HCT116 (cell line): ENCODE measurements around the gene CFAP44. TPM values are rescaled to one million over a fixed set of nuclear protein-coding genes. Genes with fewer than 3 reads are reported as not detected.

Experiments used
- ATAC-seq: fragments of 200-7000 bp; cut with Tn5 transposase; 2 replicates; pipeline ENCODE4 v1.9.1; 2020; ENCODE audit warnings: mild to moderate bottlenecking, moderate library complexity
- BruUV-seq: library from RNA; stranded (reverse); fragments of 400-500 nt; replicated peaks from 2 replicates; lab custom pipeline; 2021; lab: Mats Ljungman, UMichigan
- CTCF ChIA-PET: fragments of 300-600 bp; sonication (Branson Sonifier 250); formaldehyde crosslinking; loops from one replicate; lab custom pipeline; 2021; ENCODE audit warnings: antibody characterized with exemption; lab: Charles Lee
- POLR2A ChIA-PET: fragments of 300-600, 350-600 bp; sonication (Branson Sonifier 250); formaldehyde crosslinking; loops from one replicate; lab custom pipeline; 2021; ENCODE audit warnings: antibody characterized with exemption; lab: Charles Lee
- RAD21 ChIA-PET, 2 experiments: fragments of 300-600 bp; sonication (Branson Sonifier 250); formaldehyde crosslinking; loops; one replicate each; lab custom pipeline; 2023; ENCODE audit warnings: low total read pairs in 2 of 2; ENCODE audit not compliant: uncharacterized antibody in 2 of 2, unreplicated experiment in 2 of 2, low non-redundant PET in 1 of 2; lab: Charles Lee
- DNase-seq: peaks from one replicate; pipeline ENCODE4 v3.0.0-alpha.2; 2010; ENCODE audit warnings: low read depth, low spot score
- H2AFZ ChIP-seq: fragments of 200-600 bp; shearing (Covaris generic), sonication (generic); 2 replicates; pipeline ENCODE4 v1.6.1; 2017; ENCODE audit warnings: low read depth, mixed run types, mixed read lengths, antibody characterized with exemption, low read length; ENCODE audit not compliant: poor library complexity, severe bottlenecking
- H3K27ac ChIP-seq: 2 replicates; pipeline ENCODE4 v1.5.1; 2012; ENCODE audit warnings: low read depth, low read length
- H3K27me3 ChIP-seq: fragments of 200-600 bp; sonication (generic); 2 replicates; pipeline ENCODE4 v1.6.1; 2016; ENCODE audit warnings: mixed run types, low read length, mixed read lengths; ENCODE audit not compliant: insufficient read depth
- H3K36me3 ChIP-seq, 2 experiments: fragments of 200-500 bp in 1 of 2; fragments of 200-600 bp in 1 of 2; sonication (Bioruptor generic) in 1 of 2; sonication (generic) in 1 of 2; 2 replicates each; pipeline versions ENCODE4 v1.5.1 to v1.6.1; 2014 to 2016; ENCODE audit warnings: low read length in 2 of 2, inconsistent platforms in 1 of 2, mixed read lengths in 1 of 2, mixed run types in 1 of 2; ENCODE audit not compliant: insufficient read depth in 2 of 2, control insufficient read depth in 1 of 2
- H3K4me1 ChIP-seq, 2 experiments: fragments of 200-600 bp in 1 of 2; sonication (generic) in 1 of 2; 2 replicates each; pipeline versions ENCODE4 v1.5.1 to v1.6.1; 2012 to 2017; ENCODE audit warnings: low read length in 2 of 2, inconsistent platforms in 1 of 2, mild to moderate bottlenecking in 1 of 2, mixed read lengths in 1 of 2, mixed run types in 1 of 2, moderate library complexity in 1 of 2; ENCODE audit not compliant: insufficient read depth in 2 of 2, control insufficient read depth in 1 of 2
- H3K4me2 ChIP-seq: fragments of 200-600 bp; sonication (generic); 2 replicates; pipeline ENCODE4 v1.6.1; 2017; ENCODE audit warnings: mixed run types, low read length, mixed read lengths
- H3K4me3 ChIP-seq, 2 experiments: fragments of 200-600 bp in 1 of 2; sonication (generic) in 1 of 2; replicated peaks in 1 of 2; 2 replicates each; pipeline ENCODE4 v1.5.1; 2011 to 2016; ENCODE audit warnings: low read length in 2 of 2, control low read depth in 1 of 2, low read depth in 1 of 2, mild to moderate bottlenecking in 1 of 2, mixed read lengths in 1 of 2, mixed run types in 1 of 2
- H3K79me2 ChIP-seq: fragments of 200-600 bp; sonication (generic); 2 replicates; pipeline ENCODE4 v1.6.1; 2017; ENCODE audit warnings: mild to moderate bottlenecking, mixed run types, low read length, moderate library complexity, mixed read lengths; ENCODE audit not compliant: insufficient read depth
- H3K9ac ChIP-seq: fragments of 200-600 bp; sonication (generic); 2 replicates; pipeline ENCODE4 v1.6.1; 2016; ENCODE audit warnings: low read length, mixed read lengths
- H3K9me2 ChIP-seq: fragments of 200-600 bp; sonication (generic), shearing (Covaris generic); 2 replicates; pipeline ENCODE4 v1.6.1; 2017; ENCODE audit warnings: mixed run types, mild to moderate bottlenecking, moderate library complexity; ENCODE audit not compliant: insufficient read depth
- H3K9me3 ChIP-seq, 2 experiments: fragments of 200-500 bp in 1 of 2; fragments of 200-600 bp in 1 of 2; sonication (Bioruptor generic) in 1 of 2; sonication (generic) in 1 of 2; 2 replicates each; pipeline ENCODE4 v1.6.1; 2014 to 2017; ENCODE audit warnings: low read length in 2 of 2, mixed read lengths in 2 of 2, inconsistent platforms in 1 of 2, low read depth in 1 of 2, mild to moderate bottlenecking in 1 of 2, mixed run types in 1 of 2, moderate library complexity in 1 of 2; ENCODE audit not compliant: control insufficient read depth in 1 of 2, insufficient read depth in 1 of 2
- H4K20me1 ChIP-seq: fragments of 200-600 bp; sonication (generic), shearing (Covaris generic); 2 replicates; pipeline ENCODE4 v1.6.1; 2017; ENCODE audit warnings: mixed run types, mild to moderate bottlenecking, moderate library complexity; ENCODE audit not compliant: insufficient read depth
- CBX3 ChIP-seq: IDR thresholded peaks from 2 replicates; pipeline ENCODE4 v1.6.1; 2012; ENCODE audit warnings: low read depth
- CEBPB ChIP-seq: IDR thresholded peaks from 2 replicates; pipeline ENCODE4 v1.6.1; 2012; ENCODE audit warnings: low read depth
- CTCF ChIP-seq, 3 experiments: fragments of 200-600 bp in 1 of 3; sonication (generic) in 1 of 3; IDR thresholded peaks in 2 of 3; conservative IDR thresholded peaks in 1 of 3; 2 replicates each; pipeline ENCODE4 v1.5.1; 2012 to 2017; ENCODE audit warnings: low read depth in 2 of 3, low read length in 2 of 3, antibody characterized with exemption in 1 of 3, borderline replicate concordance in 1 of 3, control low read depth in 1 of 3, mild to moderate bottlenecking in 1 of 3, mixed read lengths in 1 of 3, mixed run types in 1 of 3, moderate library complexity in 1 of 3; ENCODE audit not compliant: insufficient read depth in 1 of 3
- EGR1 ChIP-seq: IDR thresholded peaks from 2 replicates; pipeline ENCODE4 v1.6.1; 2012; ENCODE audit warnings: low read depth
- ELF1 ChIP-seq: IDR thresholded peaks from 2 replicates; pipeline ENCODE4 v1.6.1; 2012; ENCODE audit warnings: low read depth, borderline replicate concordance
- EZH2 ChIP-seq: fragments of 200-600 bp; sonication (generic); IDR thresholded peaks from 2 replicates; pipeline ENCODE4 v1.6.1; 2017; ENCODE audit warnings: antibody characterized with exemption, mixed run types
- EZH2phosphoT487 ChIP-seq: fragments of 200-600 bp; IDR thresholded peaks from 2 replicates; pipeline ENCODE4 v1.6.1; 2018; ENCODE audit warnings: antibody characterized with exemption, borderline replicate concordance
- JUND ChIP-seq: IDR thresholded peaks from 2 replicates; pipeline ENCODE4 v1.6.1; 2012
- MAX ChIP-seq: IDR thresholded peaks from 2 replicates; pipeline ENCODE4 v1.6.1; 2012
- POLR2AphosphoS5 ChIP-seq: IDR thresholded peaks from 2 replicates; pipeline ENCODE4 v1.6.1; 2011; ENCODE audit warnings: mild to moderate bottlenecking, low read depth, low read length, moderate library complexity
- RAD21 ChIP-seq: IDR thresholded peaks from 2 replicates; pipeline ENCODE4 v1.6.1; 2012; ENCODE audit warnings: low read depth, mild to moderate bottlenecking
- SIN3A ChIP-seq: IDR thresholded peaks from 2 replicates; pipeline ENCODE4 v1.6.1; 2012; ENCODE audit warnings: low read depth
- SP1 ChIP-seq: IDR thresholded peaks from 2 replicates; pipeline ENCODE4 v1.6.1; 2012; ENCODE audit warnings: low read depth
- SRF ChIP-seq: IDR thresholded peaks from 2 replicates; pipeline ENCODE4 v1.6.1; 2012; ENCODE audit warnings: low read depth
- TCF7L2 ChIP-seq: IDR thresholded peaks from 2 replicates; pipeline ENCODE4 v1.7.0; 2011; ENCODE audit warnings: borderline replicate concordance, inconsistent platforms; ENCODE audit not compliant: insufficient read depth, insufficient read length; ENCODE audit errors: extremely low read depth
- YY1 ChIP-seq: IDR thresholded peaks from 2 replicates; pipeline ENCODE4 v1.6.1; 2011; ENCODE audit warnings: low read length, low read depth, moderate library complexity, mild to moderate bottlenecking; ENCODE audit not compliant: insufficient replicate concordance; ENCODE audit errors: extremely low read depth
- ZFX ChIP-seq: fragments of 450-650 bp; IDR thresholded peaks from 2 replicates; pipeline ENCODE4 v1.6.1; 2017
- ZNF274 ChIP-seq: fragments of 200-500 bp; sonication (Bioruptor generic); IDR thresholded peaks from 2 replicates; pipeline ENCODE4 v1.6.1; 2014; ENCODE audit warnings: mild to moderate bottlenecking, low read depth, low read length, inconsistent platforms
- intact Hi-C: fragments of 100-400 bp; cut with micrococcal nuclease; formaldehyde crosslinking; loops from 2 replicates; pipeline ENCODE4 v1.10.0; 2022
- total RNA-seq: library from RNA; stranded (reverse); gene quantifications from one replicate; pipeline ENCODE4 v1.2.1, GENCODE V29; 2021; ENCODE audit not compliant: unreplicated experiment
- TF ChIP-seq, protein P1 (sequence below): IDR thresholded peaks from 2 replicates; pipeline ENCODE4 v1.6.1; 2011; ENCODE audit warnings: mild to moderate bottlenecking, low read length, moderate library complexity; ENCODE audit not compliant: insufficient replicate concordance; ENCODE audit errors: extremely low read depth
- TF ChIP-seq, protein P2 (sequence below): IDR thresholded peaks from 2 replicates; pipeline ENCODE4 v1.6.1; 2012; ENCODE audit warnings: low read depth

The CFAP44 gene
- total RNA-seq, 1 experiment from 2014 or later: 5.4 TPM

DNA sequence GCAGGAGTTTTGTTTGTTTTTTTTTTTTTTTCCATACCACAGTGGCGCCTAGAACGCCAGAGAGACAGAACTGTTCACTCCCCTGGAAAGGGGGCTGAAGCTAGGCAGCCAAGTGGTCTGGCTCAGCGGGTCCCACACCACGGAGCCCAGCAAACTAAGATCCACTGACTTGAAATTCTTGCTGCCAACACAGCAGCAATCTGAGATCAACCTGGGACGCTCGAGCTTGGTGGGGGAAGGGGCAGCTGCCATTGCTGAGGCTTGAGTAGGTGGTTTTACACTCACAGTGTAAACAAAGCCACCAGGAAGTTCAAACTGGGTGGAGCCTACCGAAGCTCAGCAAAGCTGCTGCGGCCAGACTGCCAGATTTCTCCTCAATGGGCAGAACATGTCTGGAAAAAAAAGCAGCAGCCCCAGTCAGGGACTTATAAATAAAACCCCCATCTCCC, 43.9 kb upstream of the CFAP44 start:
- no peak for DNase-seq
- Histone ChIP-seq H3K9ac (no peak overlapping the region), H3K4me3 (no peak overlapping the region), H3K79me2 (no peaks in the 10 kb centered on the region), H4K20me1 (no peaks in the 10 kb centered on the region), H3K9me3 (no peaks in the 10 kb centered on the region), H2AFZ (no peak overlapping the region), H3K9me2 (no peaks in the 10 kb centered on the region), H3K36me3 (no peaks in the 10 kb centered on the region; a peak in 2 of 4 replicates), H3K27ac (no peak overlapping the region), H3K27me3 (no peaks in the 10 kb centered on the region), H3K4me2 (no peak overlapping the region), H3K4me1 (no peaks in the 10 kb centered on the region)
- ATAC-seq: no peak
- CTCF ChIA-PET: no interaction called here
- intact Hi-C loops: no loop called here
- RAD21 ChIA-PET: no interaction called here
- no TSS peak for BruUV-seq
- POLR2A ChIA-PET: no interaction called here
- TF ChIP-seq JUND (no peak), YY1 (no peak), POLR2AphosphoS5 (no peak), EGR1 (no peak), MAX (no peak), SIN3A (no peak), TCF7L2 (no peak), ZNF274 (no peak), ELF1 (no peak), CTCF (IDR thresholded peaks at IDR 0.05 in 2 of 3, conservative IDR thresholded peaks at IDR 0.05 in 1 of 3; ENCODE audit: borderline replicate concordance in 1 of 3, insufficient read depth in 1 of 3, low read depth in 2 of 3, low read length in 2 of 3) (no peak), CEBPB (no peak), SRF (no peak), EZH2phosphoT487 (no peak), SP1 (no peak), CBX3 (no peak), RAD21 (no peak), ZFX (no peak), EZH2 (no peak)
- TF ChIP-seq, protein P1, sequence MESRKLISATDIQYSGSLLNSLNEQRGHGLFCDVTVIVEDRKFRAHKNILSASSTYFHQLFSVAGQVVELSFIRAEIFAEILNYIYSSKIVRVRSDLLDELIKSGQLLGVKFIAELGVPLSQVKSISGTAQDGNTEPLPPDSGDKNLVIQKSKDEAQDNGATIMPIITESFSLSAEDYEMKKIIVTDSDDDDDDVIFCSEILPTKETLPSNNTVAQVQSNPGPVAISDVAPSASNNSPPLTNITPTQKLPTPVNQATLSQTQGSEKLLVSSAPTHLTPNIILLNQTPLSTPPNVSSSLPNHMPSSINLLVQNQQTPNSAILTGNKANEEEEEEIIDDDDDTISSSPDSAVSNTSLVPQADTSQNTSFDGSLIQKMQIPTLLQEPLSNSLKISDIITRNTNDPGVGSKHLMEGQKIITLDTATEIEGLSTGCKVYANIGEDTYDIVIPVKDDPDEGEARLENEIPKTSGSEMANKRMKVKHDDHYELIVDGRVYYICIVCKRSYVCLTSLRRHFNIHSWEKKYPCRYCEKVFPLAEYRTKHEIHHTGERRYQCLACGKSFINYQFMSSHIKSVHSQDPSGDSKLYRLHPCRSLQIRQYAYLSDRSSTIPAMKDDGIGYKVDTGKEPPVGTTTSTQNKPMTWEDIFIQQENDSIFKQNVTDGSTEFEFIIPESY: no peak
- TF ChIP-seq, protein P2, sequence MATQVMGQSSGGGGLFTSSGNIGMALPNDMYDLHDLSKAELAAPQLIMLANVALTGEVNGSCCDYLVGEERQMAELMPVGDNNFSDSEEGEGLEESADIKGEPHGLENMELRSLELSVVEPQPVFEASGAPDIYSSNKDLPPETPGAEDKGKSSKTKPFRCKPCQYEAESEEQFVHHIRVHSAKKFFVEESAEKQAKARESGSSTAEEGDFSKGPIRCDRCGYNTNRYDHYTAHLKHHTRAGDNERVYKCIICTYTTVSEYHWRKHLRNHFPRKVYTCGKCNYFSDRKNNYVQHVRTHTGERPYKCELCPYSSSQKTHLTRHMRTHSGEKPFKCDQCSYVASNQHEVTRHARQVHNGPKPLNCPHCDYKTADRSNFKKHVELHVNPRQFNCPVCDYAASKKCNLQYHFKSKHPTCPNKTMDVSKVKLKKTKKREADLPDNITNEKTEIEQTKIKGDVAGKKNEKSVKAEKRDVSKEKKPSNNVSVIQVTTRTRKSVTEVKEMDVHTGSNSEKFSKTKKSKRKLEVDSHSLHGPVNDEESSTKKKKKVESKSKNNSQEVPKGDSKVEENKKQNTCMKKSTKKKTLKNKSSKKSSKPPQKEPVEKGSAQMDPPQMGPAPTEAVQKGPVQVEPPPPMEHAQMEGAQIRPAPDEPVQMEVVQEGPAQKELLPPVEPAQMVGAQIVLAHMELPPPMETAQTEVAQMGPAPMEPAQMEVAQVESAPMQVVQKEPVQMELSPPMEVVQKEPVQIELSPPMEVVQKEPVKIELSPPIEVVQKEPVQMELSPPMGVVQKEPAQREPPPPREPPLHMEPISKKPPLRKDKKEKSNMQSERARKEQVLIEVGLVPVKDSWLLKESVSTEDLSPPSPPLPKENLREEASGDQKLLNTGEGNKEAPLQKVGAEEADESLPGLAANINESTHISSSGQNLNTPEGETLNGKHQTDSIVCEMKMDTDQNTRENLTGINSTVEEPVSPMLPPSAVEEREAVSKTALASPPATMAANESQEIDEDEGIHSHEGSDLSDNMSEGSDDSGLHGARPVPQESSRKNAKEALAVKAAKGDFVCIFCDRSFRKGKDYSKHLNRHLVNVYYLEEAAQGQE: no peak
